Measurements from ENCODE around the gene BDP1.
A peak's percentile ranks its signal among the peaks of the same experiment; 100 is the strongest.
"Not testable (repeated sequence)": the region's sequence is repeated elsewhere in the genome, so short reads cannot be mapped to it uniquely, and the experiment has no call there.

BDP1 gene

GRCh38 chr5:71569748-71570509, 114.5 kb downstream of the BDP1 start:
- no peak overlapping the region for H3K4me3 ChIP-seq (ENCODE audit: low read depth, low read length)
- TF ChIP-seq, protein P1, sequence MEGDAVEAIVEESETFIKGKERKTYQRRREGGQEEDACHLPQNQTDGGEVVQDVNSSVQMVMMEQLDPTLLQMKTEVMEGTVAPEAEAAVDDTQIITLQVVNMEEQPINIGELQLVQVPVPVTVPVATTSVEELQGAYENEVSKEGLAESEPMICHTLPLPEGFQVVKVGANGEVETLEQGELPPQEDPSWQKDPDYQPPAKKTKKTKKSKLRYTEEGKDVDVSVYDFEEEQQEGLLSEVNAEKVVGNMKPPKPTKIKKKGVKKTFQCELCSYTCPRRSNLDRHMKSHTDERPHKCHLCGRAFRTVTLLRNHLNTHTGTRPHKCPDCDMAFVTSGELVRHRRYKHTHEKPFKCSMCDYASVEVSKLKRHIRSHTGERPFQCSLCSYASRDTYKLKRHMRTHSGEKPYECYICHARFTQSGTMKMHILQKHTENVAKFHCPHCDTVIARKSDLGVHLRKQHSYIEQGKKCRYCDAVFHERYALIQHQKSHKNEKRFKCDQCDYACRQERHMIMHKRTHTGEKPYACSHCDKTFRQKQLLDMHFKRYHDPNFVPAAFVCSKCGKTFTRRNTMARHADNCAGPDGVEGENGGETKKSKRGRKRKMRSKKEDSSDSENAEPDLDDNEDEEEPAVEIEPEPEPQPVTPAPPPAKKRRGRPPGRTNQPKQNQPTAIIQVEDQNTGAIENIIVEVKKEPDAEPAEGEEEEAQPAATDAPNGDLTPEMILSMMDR (IDR thresholded peaks at IDR 0.05; ENCODE audit: low read depth, low read length, missing control alignments), result no peak
- no peak for DNase-seq (ENCODE audit: low read depth)
- in situ Hi-C loops (cut with HindIII; ENCODE audit: low sequenced_read_pairs), result no loop called here

- in situ Hi-C loops (cut with HindIII; ENCODE audit: low sequenced_read_pairs); H3K4me3 ChIP-seq (ENCODE audit: low read depth, low read length); DNase-seq (ENCODE audit: low read depth): not testable (repeated sequence)
These were observed 116.4 kb downstream of the BDP1 start for GRCh38 chr5:71571811-71572210.

GRCh38 chr5:71573591-71573990, 118.1 kb downstream of the BDP1 start:
- DNase-seq (ENCODE audit: low read depth), result no peak
- in situ Hi-C loops (cut with HindIII; ENCODE audit: low sequenced_read_pairs), result no loop called here
- TF ChIP-seq, protein P1 (IDR thresholded peaks at IDR 0.05; ENCODE audit: low read depth, low read length, missing control alignments), result no peak
- H3K4me3 ChIP-seq (ENCODE audit: low read depth, low read length), result no peak overlapping the region

DNA sequence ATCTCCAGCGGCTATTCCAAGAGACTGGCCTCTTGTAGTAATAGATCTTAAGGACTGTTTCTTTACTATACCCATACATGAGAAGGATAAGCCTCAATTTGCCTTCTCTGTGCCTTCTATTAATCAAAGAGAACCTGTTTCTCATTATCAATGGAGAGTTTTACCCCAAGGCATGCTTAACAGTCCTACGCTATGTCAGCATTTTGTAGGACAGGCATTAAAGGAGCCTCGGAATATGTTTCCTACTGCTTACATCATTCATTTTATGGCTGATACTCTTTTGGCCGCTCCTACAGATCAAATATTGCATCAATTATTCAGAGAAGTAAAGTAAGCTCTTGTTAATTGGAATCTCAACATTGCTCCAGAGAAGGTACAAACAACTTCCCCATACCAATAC, 120.1 kb downstream of the BDP1 start:
- H3K4me3 ChIP-seq (ENCODE audit: low read depth, low read length); DNase-seq (ENCODE audit: low read depth); in situ Hi-C loops (cut with HindIII; ENCODE audit: low sequenced_read_pairs): not testable (repeated sequence)

DNA sequence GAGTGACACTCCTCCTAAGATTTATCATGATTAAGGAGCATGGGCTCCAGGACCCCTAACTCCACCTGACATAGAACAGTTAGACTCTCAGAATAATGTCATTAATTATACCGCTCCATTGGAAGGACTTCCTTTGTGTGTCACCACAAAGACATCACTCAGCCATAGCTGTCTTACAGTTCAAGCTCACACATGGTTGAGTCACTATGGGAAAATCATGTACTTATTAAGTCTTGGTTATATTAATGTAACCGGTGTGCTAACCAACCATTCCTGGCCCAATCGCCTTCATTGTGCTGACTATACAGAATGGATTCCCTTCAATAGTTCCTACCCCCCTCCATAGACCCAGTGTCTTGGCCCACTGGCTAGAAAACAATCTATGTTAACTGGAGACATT, 120.8 kb downstream of the BDP1 start:
- DNase-seq (ENCODE audit: low read depth), result no peak
- H3K4me3 ChIP-seq (ENCODE audit: low read depth, low read length), result no peak overlapping the region
- in situ Hi-C loops (cut with HindIII; ENCODE audit: low sequenced_read_pairs), result no loop called here
- TF ChIP-seq, protein P1 (IDR thresholded peaks at IDR 0.05; ENCODE audit: low read depth, low read length, missing control alignments), result no peak

- H3K4me3 ChIP-seq (ENCODE audit: low read depth, low read length); DNase-seq (ENCODE audit: low read depth); in situ Hi-C loops (cut with HindIII; ENCODE audit: low sequenced_read_pairs): not testable (repeated sequence)
These were observed 122.4 kb downstream of the BDP1 start for GRCh38 chr5:71577839-71578238.

DNA sequence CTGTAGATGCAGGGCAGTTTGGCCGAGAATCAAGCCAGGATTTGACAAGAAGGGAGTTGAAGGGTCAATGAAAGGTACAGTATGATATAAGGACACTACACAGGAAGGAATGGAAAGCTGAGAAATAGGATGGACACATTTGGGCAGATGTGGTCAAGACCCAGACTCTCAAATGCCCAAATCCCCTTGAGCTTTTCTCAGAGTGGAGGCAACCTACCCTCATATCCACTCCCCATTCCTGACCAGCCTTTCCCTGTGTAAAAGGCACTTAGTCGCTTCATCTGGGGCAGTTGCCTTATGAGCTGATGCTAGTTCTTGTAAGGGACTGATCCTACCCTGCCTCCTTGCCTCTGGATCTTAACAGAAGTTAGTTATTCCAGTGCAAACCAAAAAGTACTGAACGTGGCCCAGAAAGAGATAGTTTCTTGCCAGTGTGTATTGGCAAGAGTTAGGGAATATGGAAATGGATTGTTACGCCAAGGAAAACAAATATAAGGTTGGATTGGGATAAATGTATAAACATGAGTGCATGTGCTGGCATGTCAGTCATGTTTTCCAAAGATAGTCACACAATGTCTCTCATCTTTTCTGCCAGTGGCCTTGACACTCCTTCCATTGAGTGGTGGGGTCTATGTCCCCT, 127.6 kb downstream of the BDP1 start:
- in situ Hi-C loops (cut with HindIII; ENCODE audit: low sequenced_read_pairs), result no loop called here
- H3K4me3 ChIP-seq (ENCODE audit: low read depth, low read length), result no peak overlapping the region
- no peak for DNase-seq (ENCODE audit: low read depth)
- TF ChIP-seq, protein P1 (IDR thresholded peaks at IDR 0.05; ENCODE audit: low read depth, low read length, missing control alignments), result no peak

GRCh38 chr5:71586052-71586940, 130.8 kb downstream of the BDP1 start:
- DNase-seq (ENCODE audit: low read depth), result no peak
- TF ChIP-seq, protein P1 (IDR thresholded peaks at IDR 0.05; ENCODE audit: low read depth, low read length, missing control alignments), result no peak
- in situ Hi-C loops (cut with HindIII; ENCODE audit: low sequenced_read_pairs), result no loop called here
- H3K4me3 ChIP-seq (ENCODE audit: low read depth, low read length), result peak overlapping the region; percentile 63
